Caco-2 (cell line): ENCODE results near the gene MYOF. TPM values are rescaled to one million over a fixed set of nuclear protein-coding genes. Genes with fewer than 3 reads are reported as not detected.

Source experiments
- BruUV-seq: library from RNA; stranded (reverse); fragments of 400-500 nt; replicated peaks from 2 replicates; lab custom pipeline; 2021; lab: Mats Ljungman, UMichigan
- CTCF ChIA-PET: fragments of 300-600 bp; sonication (Branson Sonifier 250); formaldehyde crosslinking; loops from one replicate; lab custom pipeline; 2022; ENCODE audit warnings: antibody characterized with exemption; lab: Charles Lee
- POLR2A ChIA-PET: fragments of 300-600 bp; sonication (Branson Sonifier 250); formaldehyde crosslinking; loops from one replicate; lab custom pipeline; 2022; ENCODE audit warnings: antibody characterized with exemption; lab: Charles Lee
- DNase-seq, 2 experiments: peaks; one replicate each; pipeline versions ENCODE4 v3.0.0 to v3.0.0-alpha.2; 2020 to 2022
- H3K27me3 ChIP-seq: replicated peaks from 2 replicates; pipeline ENCODE4 v1.6.0; 2011; ENCODE audit warnings: low read length; ENCODE audit not compliant: control insufficient read depth, insufficient read depth
- H3K36me3 ChIP-seq: 2 replicates; pipeline ENCODE4 v1.5.1; 2011; ENCODE audit warnings: low read length; ENCODE audit not compliant: control insufficient read depth, insufficient read depth
- H3K4me1 ChIP-seq: fragments of 250-450 bp; sonication (Bioruptor Pico); 2 replicates; pipeline ENCODE4 v1.5.1; 2020; ENCODE audit warnings: mild to moderate bottlenecking
- H3K4me3 ChIP-seq: 2 replicates; pipeline ENCODE4 v1.5.1; 2011; ENCODE audit warnings: low read depth, mild to moderate bottlenecking, control low read depth, low read length
- H3K9me3 ChIP-seq: fragments of 250-450 bp; sonication (Bioruptor Pico); 2 replicates; pipeline ENCODE4 v1.5.1; 2020; ENCODE audit warnings: mild to moderate bottlenecking, moderate library complexity
- H3K27ac Mint-ChIP-seq: one replicate; pipeline ENCODE4 v1.8.0; 2022; ENCODE audit warnings: mixed read lengths; ENCODE audit not compliant: unreplicated experiment
- H3K27me3 Mint-ChIP-seq: one replicate; pipeline ENCODE4 v1.8.0; 2022; ENCODE audit warnings: mixed read lengths; ENCODE audit not compliant: insufficient read depth, unreplicated experiment
- H3K36me3 Mint-ChIP-seq: one replicate; pipeline ENCODE4 v1.8.0; 2022; ENCODE audit warnings: mild to moderate bottlenecking, mixed read lengths; ENCODE audit not compliant: insufficient read depth, unreplicated experiment
- H3K4me1 Mint-ChIP-seq: one replicate; pipeline ENCODE4 v1.8.0; 2022; ENCODE audit warnings: low read depth, mixed read lengths; ENCODE audit not compliant: unreplicated experiment
- H3K4me3 Mint-ChIP-seq: one replicate; pipeline ENCODE4 v1.8.0; 2022; ENCODE audit warnings: mild to moderate bottlenecking, moderate library complexity, mixed read lengths; ENCODE audit not compliant: unreplicated experiment
- H3K9me3 Mint-ChIP-seq: one replicate; pipeline ENCODE4 v1.8.0; 2022; ENCODE audit warnings: mixed read lengths; ENCODE audit not compliant: unreplicated experiment
- CTCF ChIP-seq, 2 experiments: fragments of 200-600 bp in 1 of 2; IDR thresholded peaks; 1 replicate in 1 of 2; 2 replicates in 1 of 2; pipeline versions ENCODE4 v1.5.1 to v1.8.0; 2011 to 2022; ENCODE audit warnings: antibody characterized with exemption in 1 of 2, control low read depth in 1 of 2, inconsistent platforms in 1 of 2, low read depth in 1 of 2, low read length in 1 of 2, mild to moderate bottlenecking in 1 of 2, moderate library complexity in 1 of 2; ENCODE audit not compliant: insufficient read depth in 1 of 2, severe bottlenecking in 1 of 2, unreplicated experiment in 1 of 2
- intact Hi-C: fragments of 100-400 bp; cut with micrococcal nuclease; formaldehyde crosslinking; loops from one replicate; pipeline ENCODE4 v1.10.0; 2022; ENCODE audit not compliant: unreplicated experiment
- total RNA-seq: library from RNA; stranded (reverse); gene quantifications from 2 replicates; pipeline ENCODE4 v1.2.3, GENCODE V29; 2022

MYOF gene
- total RNA-seq, 1 experiment from 2014 or later, result 148 TPM

- no peaks in the 10 kb centered on the region for H3K36me3 ChIP-seq
- Mint-ChIP-seq H3K4me1 (peaks cover 20% of the 10 kb centered on the region), H3K27me3 (no peaks in the 10 kb centered on the region), H3K27ac (no peak overlapping the region), H3K9me3 (no peaks in the 10 kb centered on the region), H3K36me3 (peaks cover 6% of the 10 kb centered on the region), H3K4me3 (no peak overlapping the region)
- intact Hi-C loops, result no loop called here
- H3K9me3 ChIP-seq, result 0 out of 2 replicates have a peak, but pooled peaks cover 6% of the 10 kb centered on the region
- no peaks in the 10 kb centered on the region for H3K27me3 ChIP-seq
- H3K4me1 ChIP-seq, result peaks cover 23% of the 10 kb centered on the region
- ChIA-PET POLR2A (interaction anchor here (0.5 kb wide), 1 partner anchor 18 kb away, joined by 8 read pairs; no protein-coding TSS in a partner anchor), CTCF (no interaction called here)
- TF ChIP-seq CTCF (IDR thresholded peaks at IDR 0.05; ENCODE audit: insufficient read depth in 1 of 2, low read depth in 1 of 2, low read length in 1 of 2, severe bottlenecking in 1 of 2, unreplicated experiment in 1 of 2), result no peak
- DNase-seq, result no peak
- H3K4me3 ChIP-seq, result no peak overlapping the region
- BruUV-seq, result no TSS peak
Measured at GRCh38 chr10:93271347-93271746, 210.8 kb downstream of the MYOF start.

DNA sequence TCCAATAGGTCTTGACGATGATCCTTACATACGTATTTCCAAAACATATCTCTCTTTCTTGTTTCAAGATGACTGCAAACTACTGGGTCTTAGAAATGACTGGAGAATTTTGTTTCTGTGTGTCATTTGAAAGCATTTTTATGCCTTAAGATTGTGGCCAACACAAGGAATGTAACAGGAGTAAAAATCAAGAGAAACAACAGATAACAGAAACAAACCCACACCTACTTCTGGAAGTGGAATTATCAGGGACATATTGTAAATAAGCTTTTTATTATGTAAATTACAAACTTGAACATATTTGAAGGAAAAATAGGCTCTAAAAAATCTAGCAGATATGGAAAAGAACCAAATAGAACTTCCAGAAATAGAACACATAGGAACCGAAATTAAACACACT, 212.9 kb downstream of the MYOF start:
- Mint-ChIP-seq H3K27ac (no peak overlapping the region), H3K4me3 (no peak overlapping the region), H3K36me3 (peaks cover 3% of the 10 kb centered on the region), H3K4me1 (peaks cover 9% of the 10 kb centered on the region), H3K9me3 (no peaks in the 10 kb centered on the region), H3K27me3 (no peaks in the 10 kb centered on the region)
- TF ChIP-seq CTCF (IDR thresholded peaks at IDR 0.05; ENCODE audit: insufficient read depth in 1 of 2, low read depth in 1 of 2, low read length in 1 of 2, severe bottlenecking in 1 of 2, unreplicated experiment in 1 of 2), result no peak
- ChIA-PET CTCF (no interaction called here), POLR2A (no interaction called here)
- DNase-seq, result no peak
- Histone ChIP-seq H3K4me1 (peaks cover 11% of the 10 kb centered on the region), H3K4me3 (no peak overlapping the region), H3K9me3 (0 out of 2 replicates have a peak, but pooled peaks cover 6% of the 10 kb centered on the region), H3K27me3 (no peaks in the 10 kb centered on the region), H3K36me3 (no peaks in the 10 kb centered on the region)
- intact Hi-C loops, result no loop called here
- no TSS peak for BruUV-seq

DNA sequence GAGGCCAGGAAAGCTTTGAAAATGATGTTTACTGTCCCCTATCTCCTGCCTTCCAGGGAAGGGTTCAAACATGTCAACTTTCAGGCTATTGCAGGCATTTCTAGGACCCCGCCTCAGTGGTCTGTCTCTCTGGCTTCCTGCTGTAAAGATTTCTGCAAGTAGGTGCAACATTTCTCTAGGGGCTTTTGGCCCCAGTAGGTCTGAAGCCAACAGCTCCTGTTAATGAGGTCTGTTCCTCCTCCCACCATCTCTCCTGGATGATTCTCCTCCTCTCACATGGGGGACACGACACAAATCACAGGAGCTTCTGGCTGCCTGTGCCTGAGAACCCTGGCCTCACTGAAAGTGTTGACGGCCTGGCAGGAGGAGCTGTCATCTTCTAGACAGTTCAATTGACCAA, 214.1 kb downstream of the MYOF start:
- BruUV-seq, result no TSS peak
- H3K36me3 Mint-ChIP-seq, result no peaks in the 10 kb centered on the region

More for the DNA sequence above, 214.1 kb downstream of the MYOF start:
- Histone ChIP-seq H3K4me3 (no peak overlapping the region), H3K27me3 (no peaks in the 10 kb centered on the region), H3K36me3 (no peaks in the 10 kb centered on the region), H3K4me1 (no peaks in the 10 kb centered on the region; the same call in 1 of the 2 replicates), H3K9me3 (0 out of 2 replicates have a peak, but pooled peaks cover 6% of the 10 kb centered on the region)
- no peak for DNase-seq
- H3K27ac Mint-ChIP-seq, result no peak overlapping the region
- H3K4me1 Mint-ChIP-seq, result peaks cover 6% of the 10 kb centered on the region
- ChIA-PET CTCF (interaction anchor here (0.6 kb wide), 2 partner anchors 75 to 211 kb away, joined by 3 to 4 read pairs; no protein-coding TSS in a partner anchor), POLR2A (no interaction called here)
- no peaks in the 10 kb centered on the region for H3K9me3 Mint-ChIP-seq
- no peak for TF ChIP-seq CTCF (IDR thresholded peaks at IDR 0.05; ENCODE audit: insufficient read depth in 1 of 2, low read depth in 1 of 2, low read length in 1 of 2, severe bottlenecking in 1 of 2, unreplicated experiment in 1 of 2)
- no peaks in the 10 kb centered on the region for H3K27me3 Mint-ChIP-seq
- intact Hi-C loops, result no loop called here
- H3K4me3 Mint-ChIP-seq, result no peak overlapping the region
